ENCODE data around the gene CDCA7L. TPM values are rescaled to one million over a fixed set of nuclear protein-coding genes. Genes with fewer than 3 reads are reported as not detected.

CDCA7L gene
- total and polyA plus RNA-seq, 2 of the 13 experiments (the other 11 are each of a cell fraction or from before 2014, with no cell fraction given): 2.7 to 4.2 TPM

- TF ChIP-seq MTF1 (CRISPR knock-in tag; IDR thresholded peaks at IDR 0.05): no peak
Measured at GRCh38 chr7:21883069-21883468, 62.6 kb downstream of the CDCA7L start (continued).

GRCh38 chr7:21869785-21870402, 75.8 kb downstream of the CDCA7L start:
- BruUV-seq (replicated peaks): no TSS peak
- ChIA-PET CTCF (ENCODE audit: low intra/inter-chr PET ratio, low total read pairs) (no interaction called here), POLR2A (no interaction called here)
- Histone ChIP-seq H3K4me1 (ENCODE audit: insufficient read depth, low read length) (no peaks in the 10 kb centered on the region), H3K27me3 (ENCODE audit: control insufficient read depth in 1 of 2, insufficient read depth in 2 of 2, low read length in 2 of 2) (no peaks in the 10 kb centered on the region), H3K9ac (ENCODE audit: insufficient read depth, low read depth, low read length) (no peak overlapping the region), H3K9me3 (ENCODE audit: low read length) (no peaks in the 10 kb centered on the region), H3K4me3 (replicated peaks in 1 of 3; ENCODE audit: insufficient read depth in 1 of 3, low read depth in 2 of 3, low read length in 3 of 3) (no peak overlapping the region), H4K20me1 (ENCODE audit: insufficient read depth, low read length) (no peaks in the 10 kb centered on the region), H2AFZ (ENCODE audit: low read length) (no peak overlapping the region), H3K36me3 (replicated peaks in 1 of 2; ENCODE audit: control insufficient read depth in 1 of 2, insufficient read depth in 2 of 2, low read length in 2 of 2) (no peaks in the 10 kb centered on the region), H3K27ac (ENCODE audit: extremely low read length, insufficient read depth, low read length) (no peak overlapping the region), H3K79me2 (ENCODE audit: insufficient read depth, low read length) (no peaks in the 10 kb centered on the region), H3K4me2 (ENCODE audit: low read depth, low read length) (no peak overlapping the region)
- intact Hi-C loops (cut with micrococcal nuclease; ENCODE audit: unreplicated experiment): no loop called here
- no peak for FAIRE-seq
- TF ChIP-seq MAFF (IDR thresholded peaks at IDR 0.05; ENCODE audit: low read depth, low read length): 0 out of 2 replicates have a peak, but pooled peaks have one; percentile 36
- TF ChIP-seq MAFK (conservative IDR thresholded peaks at IDR 0.05 in 1 of 2, IDR thresholded peaks at IDR 0.05 in 1 of 2; ENCODE audit: low read length in 2 of 2): peak; percentile 45 to 58; a peak in 3 of 4 replicates
- peak; percentile 78; the same call in 1 of the 2 replicates for TF ChIP-seq NFE2L2 (IDR thresholded peaks at IDR 0.05; ENCODE audit: low read length)
- no peak for TF ChIP-seq ZC3H4 (CRISPR knock-in tag; IDR thresholded peaks at IDR 0.05; ENCODE audit: borderline replicate concordance)
- no peak for TF ChIP-seq RARA (CRISPR knock-in tag; IDR thresholded peaks at IDR 0.05)
- no peak for DNase-seq (ENCODE audit: low spot score)
- ATAC-seq: no peak
- in situ Hi-C loops (cut with HindIII; ENCODE audit: extremely low pct_ligation_motif_present, low pct_unique_long_range_greater_than_20kb): no loop called here
- 0% methylated on average over 4 of the region's 5 CpGs for WGBS (ENCODE audit: low lambda C conversion rate)

GRCh38 chr7:21868576-21868850, 77.2 kb downstream of the CDCA7L start:
- Histone ChIP-seq H3K36me3 (replicated peaks in 1 of 2; ENCODE audit: control insufficient read depth in 1 of 2, insufficient read depth in 2 of 2, low read length in 2 of 2) (no peaks in the 10 kb centered on the region), H3K4me2 (ENCODE audit: low read depth, low read length) (no peak overlapping the region), H4K20me1 (ENCODE audit: insufficient read depth, low read length) (no peaks in the 10 kb centered on the region), H3K27me3 (ENCODE audit: control insufficient read depth in 1 of 2, insufficient read depth in 2 of 2, low read length in 2 of 2) (no peaks in the 10 kb centered on the region), H3K9me3 (ENCODE audit: low read length) (no peaks in the 10 kb centered on the region), H3K79me2 (ENCODE audit: insufficient read depth, low read length) (no peaks in the 10 kb centered on the region), H3K27ac (ENCODE audit: extremely low read length, insufficient read depth, low read length) (no peak overlapping the region), H3K4me3 (replicated peaks in 1 of 3; ENCODE audit: insufficient read depth in 1 of 3, low read depth in 2 of 3, low read length in 3 of 3) (no peak overlapping the region), H3K4me1 (ENCODE audit: insufficient read depth, low read length) (no peaks in the 10 kb centered on the region), H3K9ac (ENCODE audit: insufficient read depth, low read depth, low read length) (no peak overlapping the region), H2AFZ (ENCODE audit: low read length) (no peak overlapping the region)
- in situ Hi-C loops (cut with HindIII; ENCODE audit: extremely low pct_ligation_motif_present, low pct_unique_long_range_greater_than_20kb): no loop called here
- WGBS (ENCODE audit: low lambda C conversion rate): 5% methylated on average over 3 of the region's 3 CpGs
- BruUV-seq (replicated peaks): no TSS peak
- no peak for FAIRE-seq
- no peak for ATAC-seq
- intact Hi-C loops (cut with micrococcal nuclease; ENCODE audit: unreplicated experiment): no loop called here
- no peak for DNase-seq (ENCODE audit: low spot score)
- ChIA-PET CTCF (ENCODE audit: low intra/inter-chr PET ratio, low total read pairs) (no interaction called here), POLR2A (no interaction called here)
- TF ChIP-seq KDM5B (CRISPR knock-in tag; IDR thresholded peaks at IDR 0.05; ENCODE audit: borderline replicate concordance) (no peak), ZBTB20 (CRISPR knock-in tag; IDR thresholded peaks at IDR 0.05; ENCODE audit: borderline replicate concordance, low read depth) (no peak), NCOA1 (CRISPR knock-in tag; IDR thresholded peaks at IDR 0.05) (no peak), CREB3 (CRISPR knock-in tag; IDR thresholded peaks at IDR 0.05) (no peak), ETV6 (CRISPR knock-in tag; conservative IDR thresholded peaks at IDR 0.05) (no peak), ATF2 (CRISPR knock-in tag; IDR thresholded peaks at IDR 0.05) (no peak), ZNF136 (CRISPR knock-in tag; IDR thresholded peaks at IDR 0.05; ENCODE audit: low read depth) (no peak), ZNF333 (CRISPR knock-in tag; IDR thresholded peaks at IDR 0.05; ENCODE audit: borderline replicate concordance) (no peak), TFDP1 (CRISPR knock-in tag; IDR thresholded peaks at IDR 0.05; ENCODE audit: borderline replicate concordance) (no peak)
